Astrocyte (in vitro differentiated cells and primary cell): ENCODE data around the gene RAB31. TPM values are rescaled to one million over a fixed set of nuclear protein-coding genes. Genes with fewer than 3 reads are reported as not detected.

Experiments
- DNase-seq: peaks from one replicate; pipeline ENCODE4 v3.0.0-alpha.2; 2010; ENCODE audit warnings: low read depth
- FAIRE-seq: peaks from 2 replicates; lab custom pipeline; 2011; peaks lifted over from hg19 to GRCh38; lab: Jason Lieb, UNC
- H2AFZ ChIP-seq: 2 replicates; pipeline ENCODE4 v1.6.0; 2012; ENCODE audit warnings: low read depth, low read length, inconsistent platforms
- H3K27ac ChIP-seq: 2 replicates; pipeline ENCODE4 v1.5.1; 2011; ENCODE audit warnings: low read depth, low read length, inconsistent platforms
- H3K27me3 ChIP-seq: 2 replicates; pipeline ENCODE4 v1.6.0; 2011; ENCODE audit warnings: low read length, inconsistent platforms; ENCODE audit not compliant: insufficient read depth
- H3K36me3 ChIP-seq: 2 replicates; pipeline ENCODE4 v1.5.1; 2011; ENCODE audit warnings: low read length, inconsistent platforms; ENCODE audit not compliant: insufficient read depth
- H3K4me1 ChIP-seq: 2 replicates; pipeline ENCODE4 v1.5.1; 2011; ENCODE audit warnings: low read length, inconsistent platforms; ENCODE audit not compliant: insufficient read depth
- H3K4me2 ChIP-seq: 2 replicates; pipeline ENCODE4 v1.6.0; 2012; ENCODE audit warnings: low read length, inconsistent platforms
- H3K4me3 ChIP-seq: 2 replicates; pipeline ENCODE4 v1.5.1; 2011; ENCODE audit warnings: low read depth, mild to moderate bottlenecking, low read length, inconsistent platforms; ENCODE audit not compliant: insufficient read depth
- H3K79me2 ChIP-seq: 2 replicates; pipeline ENCODE4 v1.6.0; 2012; ENCODE audit warnings: mild to moderate bottlenecking, low read length, inconsistent platforms; ENCODE audit not compliant: insufficient read depth
- H3K9ac ChIP-seq: 2 replicates; pipeline ENCODE4 v1.6.0; 2012; ENCODE audit warnings: mild to moderate bottlenecking, low read length, inconsistent platforms
- H3K9me3 ChIP-seq: 2 replicates; pipeline ENCODE4 v1.5.1; 2012; ENCODE audit warnings: low read depth, mild to moderate bottlenecking, low read length, inconsistent platforms; ENCODE audit not compliant: insufficient read depth
- H4K20me1 ChIP-seq: 2 replicates; pipeline ENCODE4 v1.6.0; 2012; ENCODE audit warnings: low read length, inconsistent platforms; ENCODE audit not compliant: insufficient read depth
- H3K27ac Mint-ChIP-seq: one replicate; pipeline ENCODE4 v1.8.0; 2021; ENCODE audit warnings: mild to moderate bottlenecking, mixed read lengths; ENCODE audit not compliant: unreplicated experiment
- H3K27me3 Mint-ChIP-seq: one replicate; pipeline ENCODE4 v1.8.0; 2021; ENCODE audit warnings: low read depth, mixed read lengths; ENCODE audit not compliant: unreplicated experiment
- H3K36me3 Mint-ChIP-seq: one replicate; pipeline ENCODE4 v1.8.0; 2021; ENCODE audit warnings: low read depth, mixed read lengths; ENCODE audit not compliant: unreplicated experiment
- H3K4me1 Mint-ChIP-seq: one replicate; pipeline ENCODE4 v1.8.0; 2021; ENCODE audit warnings: low read depth, mixed read lengths; ENCODE audit not compliant: unreplicated experiment
- H3K4me3 Mint-ChIP-seq: one replicate; pipeline ENCODE4 v1.8.0; 2021; ENCODE audit warnings: mild to moderate bottlenecking, moderate library complexity, mixed read lengths; ENCODE audit not compliant: unreplicated experiment
- H3K9me3 Mint-ChIP-seq: one replicate; pipeline ENCODE4 v1.8.0; 2021; ENCODE audit warnings: mild to moderate bottlenecking, mixed read lengths; ENCODE audit not compliant: unreplicated experiment
- CTCF ChIP-seq: IDR thresholded peaks from 2 replicates; pipeline ENCODE4 v1.5.1; 2011; ENCODE audit warnings: low read depth, mild to moderate bottlenecking, inconsistent platforms, low read length, moderate library complexity; ENCODE audit not compliant: insufficient read depth
- EZH2 ChIP-seq: IDR thresholded peaks from 2 replicates; pipeline ENCODE4 v1.6.1; 2012; ENCODE audit warnings: mild to moderate bottlenecking, low read length, inconsistent platforms; ENCODE audit not compliant: insufficient read depth
- total RNA-seq: library from RNA; stranded (reverse); gene quantifications from 2 replicates; pipeline ENCODE4 v1.2.1, GENCODE V29; 2021

Gene RAB31
- total RNA-seq, 1 donor from 2014 or later, result 100 TPM

- Mint-ChIP-seq H3K36me3 (peaks cover 13% of the 10 kb centered on the region), H3K4me3 (no peak overlapping the region), H3K4me1 (peaks cover 10% of the 10 kb centered on the region), H3K27ac (no peak overlapping the region), H3K9me3 (peaks cover 2% of the 10 kb centered on the region), H3K27me3 (no peaks in the 10 kb centered on the region)
- Histone ChIP-seq H2AFZ (no peak overlapping the region), H3K27me3 (no peaks in the 10 kb centered on the region), H3K4me2 (no peak overlapping the region), H4K20me1 (peaks cover 48% of the 10 kb centered on the region), H3K9ac (no peak overlapping the region), H3K79me2 (peaks cover 80% of the 10 kb centered on the region), H3K36me3 (no peaks in the 10 kb centered on the region), H3K9me3 (no peaks in the 10 kb centered on the region), H3K4me1 (peaks cover 11% of the 10 kb centered on the region), H3K4me3 (no peak overlapping the region), H3K27ac (no peak overlapping the region)
- FAIRE-seq, result no peak
- TF ChIP-seq EZH2, result no peak
- no peak for TF ChIP-seq CTCF
- no peak for DNase-seq
These were observed 14.6 kb downstream of the RAB31 start for GRCh38 chr18:9722691-9723090.

GRCh38 chr18:9724797-9725585, 16.9 kb downstream of the RAB31 start:
- H3K9ac ChIP-seq, result no peak overlapping the region
- peaks cover 3% of the 10 kb centered on the region for H3K4me1 ChIP-seq
- H4K20me1 ChIP-seq, result peaks cover 48% of the 10 kb centered on the region
- H3K9me3 ChIP-seq, result no peaks in the 10 kb centered on the region
- no peaks in the 10 kb centered on the region for H3K36me3 ChIP-seq
- DNase-seq (no peak), FAIRE-seq (no peak)
- no peak overlapping the region for H3K4me3 ChIP-seq
- Mint-ChIP-seq H3K36me3 (peaks cover 13% of the 10 kb centered on the region), H3K9me3 (peaks cover 2% of the 10 kb centered on the region), H3K4me3 (no peak overlapping the region), H3K27me3 (no peaks in the 10 kb centered on the region), H3K4me1 (peaks cover 4% of the 10 kb centered on the region), H3K27ac (no peak overlapping the region)
- H3K27ac ChIP-seq, result no peak overlapping the region
- TF ChIP-seq CTCF, result no peak
- TF ChIP-seq EZH2, result no peak
- no peaks in the 10 kb centered on the region for H3K27me3 ChIP-seq
- H2AFZ ChIP-seq, result no peak overlapping the region
- no peak overlapping the region for H3K4me2 ChIP-seq
- peaks cover 89% of the 10 kb centered on the region for H3K79me2 ChIP-seq

GRCh38 chr18:9726175-9726574, 18.1 kb downstream of the RAB31 start:
- H2AFZ ChIP-seq, result no peak overlapping the region
- H3K4me3 Mint-ChIP-seq, result no peak overlapping the region
- no peaks in the 10 kb centered on the region for H3K9me3 ChIP-seq
- peaks cover 89% of the 10 kb centered on the region for H3K79me2 ChIP-seq
- H4K20me1 ChIP-seq, result peaks cover 44% of the 10 kb centered on the region
- peaks cover 2% of the 10 kb centered on the region for H3K9me3 Mint-ChIP-seq
- peaks cover 13% of the 10 kb centered on the region for H3K36me3 Mint-ChIP-seq
- H3K4me1 ChIP-seq, result peaks cover 8% of the 10 kb centered on the region
- H3K27me3 Mint-ChIP-seq, result no peaks in the 10 kb centered on the region
- peaks cover 14% of the 10 kb centered on the region for H3K4me1 Mint-ChIP-seq
- FAIRE-seq (no peak), DNase-seq (no peak)
- H3K4me2 ChIP-seq, result no peak overlapping the region
- no peaks in the 10 kb centered on the region for H3K36me3 ChIP-seq
- no peak overlapping the region for H3K9ac ChIP-seq
- H3K27ac Mint-ChIP-seq, result no peak overlapping the region
- no peak overlapping the region for H3K4me3 ChIP-seq
- H3K27me3 ChIP-seq, result no peaks in the 10 kb centered on the region
- TF ChIP-seq CTCF (no peak), EZH2 (no peak)
- no peak overlapping the region for H3K27ac ChIP-seq
